ENCODE measurements around the gene TTC21B.

GRCh38 chr2:165970663-165971062 is 17.1 kb upstream of the TTC21B start:
- no peak for TF ChIP-seq POLR2A (IDR thresholded peaks at IDR 0.05)
- TF ChIP-seq CTCF (IDR thresholded peaks at IDR 0.05), result no peak
